ENCODE results near the gene MKLN1.
"Not testable (repeated sequence)": the region's sequence is repeated elsewhere in the genome, so short reads cannot be mapped to it uniquely, and the experiment has no call there.

The MKLN1 gene

GRCh38 chr7:131404226-131404911 lies 76.7 kb downstream of the MKLN1 start:
- Mint-ChIP-seq H3K4me3 (no peak overlapping the region), H3K4me1 (ENCODE audit: low read depth in 2 of 2) (peaks cover 15 to 50% of the 10 kb centered on the region in 2 donors), H3K27me3 (no peaks in the 10 kb centered on the region), H3K9me3 (no peaks in the 10 kb centered on the region), H3K27ac (no peak overlapping the region), H3K36me3 (ENCODE audit: insufficient read depth) (peaks cover 7% of the 10 kb centered on the region)
- ATAC-seq (replicated peaks), result no peak
- no peak for DNase-seq

GRCh38 chr7:131409129-131409766 lies 81.6 kb downstream of the MKLN1 start:
- Mint-ChIP-seq H3K4me3 (no peak overlapping the region), H3K27ac (no peak overlapping the region), H3K27me3 (no peaks in the 10 kb centered on the region), H3K9me3 (no peaks in the 10 kb centered on the region), H3K4me1 (ENCODE audit: low read depth in 2 of 2) (peaks cover 7 to 30% of the 10 kb centered on the region in 2 donors), H3K36me3 (ENCODE audit: insufficient read depth) (peaks cover 23% of the 10 kb centered on the region)
- no peak for DNase-seq
- ATAC-seq (replicated peaks), result no peak

GRCh38 chr7:131412031-131412430 lies 84.4 kb downstream of the MKLN1 start:
- ATAC-seq (replicated peaks) (no peak), DNase-seq (no peak)
- Mint-ChIP-seq H3K4me3 (no peak overlapping the region), H3K4me1 (ENCODE audit: low read depth in 2 of 2) (peaks cover 3 to 18% of the 10 kb centered on the region in 2 donors), H3K27ac (no peak overlapping the region), H3K36me3 (ENCODE audit: insufficient read depth) (peaks cover 34% of the 10 kb centered on the region), H3K27me3 (no peaks in the 10 kb centered on the region), H3K9me3 (no peaks in the 10 kb centered on the region)

DNA sequence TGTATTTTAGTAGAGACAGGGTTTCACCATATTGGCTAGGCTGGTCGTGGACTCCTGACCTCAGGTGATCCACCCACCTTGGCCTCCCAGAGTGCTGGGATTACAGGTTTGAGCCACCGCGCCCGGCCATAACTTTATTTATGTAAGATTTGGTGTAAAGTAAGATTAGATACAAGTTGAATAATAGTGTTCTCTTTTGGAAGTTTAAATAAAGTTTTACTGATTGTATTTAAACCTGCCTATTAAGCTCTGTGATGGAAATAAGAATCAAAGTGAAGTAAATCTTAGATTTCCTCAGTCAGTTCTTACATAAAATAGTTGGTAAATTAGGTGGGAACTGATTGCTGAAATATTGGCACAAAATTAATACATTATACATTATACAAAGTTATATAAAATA lies 86.0 kb downstream of the MKLN1 start:
- H3K4me3 Mint-ChIP-seq, result no peak overlapping the region
- H3K36me3 Mint-ChIP-seq (ENCODE audit: insufficient read depth), result peaks cover 50% of the 10 kb centered on the region
- no peaks in the 10 kb centered on the region for H3K9me3 Mint-ChIP-seq
- no peaks in the 10 kb centered on the region for H3K27me3 Mint-ChIP-seq
- ATAC-seq (replicated peaks), result no peak
- peaks cover 3 to 11% of the 10 kb centered on the region in 2 donors for H3K4me1 Mint-ChIP-seq (ENCODE audit: low read depth in 2 of 2)
- DNase-seq, result no peak
- no peak overlapping the region for H3K27ac Mint-ChIP-seq

GRCh38 chr7:131424219-131424822 lies 96.6 kb downstream of the MKLN1 start:
- no peak overlapping the region for H3K27ac Mint-ChIP-seq
- H3K4me1 Mint-ChIP-seq (ENCODE audit: low read depth in 2 of 2), result peaks cover 4 to 14% of the 10 kb centered on the region in 2 donors
- DNase-seq (peak in 2 of 3 experiments; percentile 11 to 16), ATAC-seq (replicated peaks) (peak; percentile 80)
- H3K27me3 Mint-ChIP-seq, result no peaks in the 10 kb centered on the region
- no peak overlapping the region for H3K4me3 Mint-ChIP-seq
- peaks cover 21% of the 10 kb centered on the region for H3K36me3 Mint-ChIP-seq (ENCODE audit: insufficient read depth)
- H3K9me3 Mint-ChIP-seq, result no peaks in the 10 kb centered on the region

DNA sequence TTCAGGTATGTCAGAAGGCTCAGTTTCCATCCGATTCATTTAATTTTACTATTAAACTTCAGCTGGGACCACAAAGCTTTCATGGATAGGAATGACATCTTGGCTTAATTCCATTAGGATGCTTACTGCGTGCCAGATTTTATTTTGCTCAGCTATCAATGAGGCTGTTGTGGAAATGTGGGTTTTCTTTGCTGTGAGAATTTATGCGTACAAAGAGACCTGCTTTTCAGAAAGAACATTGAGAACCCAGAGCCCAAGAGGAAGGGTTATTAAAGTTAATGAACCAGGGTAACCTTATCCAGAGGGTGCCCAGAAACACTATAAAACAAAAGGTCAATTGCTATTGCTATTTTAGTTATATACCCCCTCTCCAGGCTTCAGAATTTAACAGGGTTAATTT lies 98.3 kb downstream of the MKLN1 start:
- no peaks in the 10 kb centered on the region for H3K9me3 Mint-ChIP-seq
- H3K4me3 Mint-ChIP-seq, result no peak overlapping the region
- H3K27ac Mint-ChIP-seq, result no peak overlapping the region
- ATAC-seq (replicated peaks) (no peak), DNase-seq (no peak)
- H3K36me3 Mint-ChIP-seq (ENCODE audit: insufficient read depth), result peaks cover 21% of the 10 kb centered on the region
- no peaks in the 10 kb centered on the region for H3K27me3 Mint-ChIP-seq
- peaks cover 4 to 14% of the 10 kb centered on the region in 2 donors for H3K4me1 Mint-ChIP-seq (ENCODE audit: low read depth in 2 of 2)

- ATAC-seq (replicated peaks); H3K27me3 Mint-ChIP-seq; H3K27ac Mint-ChIP-seq; H3K9me3 Mint-ChIP-seq; DNase-seq; H3K4me3 Mint-ChIP-seq: not testable (repeated sequence)
- peaks cover 4 to 19% of the 10 kb centered on the region in 2 donors for H3K4me1 Mint-ChIP-seq (ENCODE audit: low read depth in 2 of 2)
- peaks cover 45% of the 10 kb centered on the region for H3K36me3 Mint-ChIP-seq (ENCODE audit: insufficient read depth)
These were observed 103.2 kb downstream of the MKLN1 start for GRCh38 chr7:131430826-131431225.

DNA sequence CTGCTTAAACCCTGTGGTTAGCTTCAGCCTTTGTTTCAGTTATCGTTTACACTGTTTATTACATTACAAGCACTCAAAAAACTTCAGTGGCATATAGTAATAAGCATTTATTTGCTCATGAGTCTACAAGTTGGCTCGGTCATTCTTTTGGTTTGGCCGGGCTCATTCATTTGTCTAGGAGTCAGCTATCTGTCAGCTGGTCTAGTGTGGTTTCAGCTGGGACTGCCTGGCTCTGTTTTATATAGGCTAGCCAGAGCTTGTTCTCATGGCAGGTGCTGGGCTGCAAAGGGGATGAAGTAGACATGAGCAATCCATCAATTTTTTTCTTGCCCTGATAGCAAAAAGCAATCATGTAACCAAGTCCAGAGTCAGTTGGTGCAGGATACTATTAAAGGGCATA lies 103.6 kb downstream of the MKLN1 start:
- DNase-seq (no peak), ATAC-seq (replicated peaks) (no peak)
- no peaks in the 10 kb centered on the region for H3K9me3 Mint-ChIP-seq
- H3K4me1 Mint-ChIP-seq (ENCODE audit: low read depth in 2 of 2), result peaks cover 4 to 19% of the 10 kb centered on the region in 2 donors
- no peak overlapping the region for H3K27ac Mint-ChIP-seq
- H3K4me3 Mint-ChIP-seq, result no peak overlapping the region
- peaks cover 45% of the 10 kb centered on the region for H3K36me3 Mint-ChIP-seq (ENCODE audit: insufficient read depth)
- no peaks in the 10 kb centered on the region for H3K27me3 Mint-ChIP-seq

- H3K27ac Mint-ChIP-seq, result no peak overlapping the region
- H3K36me3 Mint-ChIP-seq (ENCODE audit: insufficient read depth), result peaks cover 42% of the 10 kb centered on the region
- DNase-seq, result no peak
- no peak overlapping the region for H3K4me3 Mint-ChIP-seq
- no peak for ATAC-seq (replicated peaks)
- peaks cover 4 to 19% of the 10 kb centered on the region in 2 donors for H3K4me1 Mint-ChIP-seq (ENCODE audit: low read depth in 2 of 2)
- no peaks in the 10 kb centered on the region for H3K9me3 Mint-ChIP-seq
- H3K27me3 Mint-ChIP-seq, result no peaks in the 10 kb centered on the region
These were observed 104.1 kb downstream of the MKLN1 start for GRCh38 chr7:131431756-131432155.

GRCh38 chr7:131436384-131436783 lies 108.7 kb downstream of the MKLN1 start:
- no peak for DNase-seq
- peaks cover 47% of the 10 kb centered on the region for H3K36me3 Mint-ChIP-seq (ENCODE audit: insufficient read depth)
- no peaks in the 10 kb centered on the region for H3K9me3 Mint-ChIP-seq
- H3K27me3 Mint-ChIP-seq, result no peaks in the 10 kb centered on the region
- no peak overlapping the region for H3K4me3 Mint-ChIP-seq
- H3K27ac Mint-ChIP-seq, result no peak overlapping the region
- no peak for ATAC-seq (replicated peaks)
- peaks cover 3 to 16% of the 10 kb centered on the region in 2 donors for H3K4me1 Mint-ChIP-seq (ENCODE audit: low read depth in 2 of 2)

GRCh38 chr7:131438969-131439368 lies 111.3 kb downstream of the MKLN1 start:
- no peak for DNase-seq
- peaks cover 3 to 5% of the 10 kb centered on the region in 2 donors for H3K4me1 Mint-ChIP-seq (ENCODE audit: low read depth in 2 of 2)
- ATAC-seq (replicated peaks), result no peak
- H3K4me3 Mint-ChIP-seq, result no peak overlapping the region
- H3K9me3 Mint-ChIP-seq, result no peaks in the 10 kb centered on the region
- H3K27ac Mint-ChIP-seq, result no peak overlapping the region
- peaks cover 42% of the 10 kb centered on the region for H3K36me3 Mint-ChIP-seq (ENCODE audit: insufficient read depth)
- no peaks in the 10 kb centered on the region for H3K27me3 Mint-ChIP-seq

DNA sequence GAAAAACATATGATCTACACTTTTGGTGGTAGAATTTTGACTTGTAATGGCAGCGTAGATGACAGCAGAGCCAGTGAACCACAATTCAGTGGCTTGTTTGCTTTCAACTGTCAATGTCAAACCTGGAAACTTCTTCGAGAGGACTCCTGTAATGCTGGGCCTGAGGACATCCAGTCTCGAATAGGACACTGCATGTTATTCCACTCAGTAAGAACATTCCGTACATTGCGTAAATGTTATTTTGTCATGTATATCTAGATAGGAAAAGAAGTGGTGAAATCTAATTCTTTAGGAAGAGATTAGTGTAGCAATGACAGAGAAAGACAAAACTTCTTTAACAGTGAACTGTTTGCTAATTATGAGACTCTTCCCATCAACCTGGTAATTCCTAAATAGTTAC lies 115.8 kb downstream of the MKLN1 start:
- Mint-ChIP-seq H3K4me3 (no peak overlapping the region), H3K27ac (no peak overlapping the region), H3K4me1 (ENCODE audit: low read depth in 2 of 2) (peaks cover 0 to 3% of the 10 kb centered on the region in 2 donors), H3K9me3 (no peaks in the 10 kb centered on the region), H3K27me3 (no peaks in the 10 kb centered on the region), H3K36me3 (ENCODE audit: insufficient read depth) (peaks cover 35% of the 10 kb centered on the region)
- no peak for ATAC-seq (replicated peaks)
- DNase-seq, result no peak

- Mint-ChIP-seq H3K4me3 (no peak overlapping the region), H3K27me3 (no peaks in the 10 kb centered on the region), H3K9me3 (no peaks in the 10 kb centered on the region), H3K4me1 (ENCODE audit: low read depth in 2 of 2) (peaks cover 0 to 5% of the 10 kb centered on the region in 2 donors), H3K27ac (no peak overlapping the region), H3K36me3 (ENCODE audit: insufficient read depth) (peaks cover 28% of the 10 kb centered on the region)
- ATAC-seq (replicated peaks) (no peak), DNase-seq (no peak)
These were observed 117.0 kb downstream of the MKLN1 start for GRCh38 chr7:131444683-131445082.

- DNase-seq (no peak), ATAC-seq (replicated peaks) (no peak)
- Mint-ChIP-seq H3K4me3 (no peak overlapping the region), H3K27me3 (no peaks in the 10 kb centered on the region), H3K27ac (no peak overlapping the region), H3K36me3 (ENCODE audit: insufficient read depth) (peaks cover 27% of the 10 kb centered on the region), H3K9me3 (no peaks in the 10 kb centered on the region), H3K4me1 (ENCODE audit: low read depth in 2 of 2) (peaks cover 0 to 8% of the 10 kb centered on the region in 2 donors)
These were observed 121.8 kb downstream of the MKLN1 start for GRCh38 chr7:131449373-131449902.

Data from effector memory CD8-positive, alpha-beta T cell (primary cell).